Measurements from ENCODE around the gene SLC17A4.

GRCh38 chr6:25750906-25751305 is 3.6 kb upstream of the SLC17A4 start:
- TF ChIP-seq, protein P1, sequence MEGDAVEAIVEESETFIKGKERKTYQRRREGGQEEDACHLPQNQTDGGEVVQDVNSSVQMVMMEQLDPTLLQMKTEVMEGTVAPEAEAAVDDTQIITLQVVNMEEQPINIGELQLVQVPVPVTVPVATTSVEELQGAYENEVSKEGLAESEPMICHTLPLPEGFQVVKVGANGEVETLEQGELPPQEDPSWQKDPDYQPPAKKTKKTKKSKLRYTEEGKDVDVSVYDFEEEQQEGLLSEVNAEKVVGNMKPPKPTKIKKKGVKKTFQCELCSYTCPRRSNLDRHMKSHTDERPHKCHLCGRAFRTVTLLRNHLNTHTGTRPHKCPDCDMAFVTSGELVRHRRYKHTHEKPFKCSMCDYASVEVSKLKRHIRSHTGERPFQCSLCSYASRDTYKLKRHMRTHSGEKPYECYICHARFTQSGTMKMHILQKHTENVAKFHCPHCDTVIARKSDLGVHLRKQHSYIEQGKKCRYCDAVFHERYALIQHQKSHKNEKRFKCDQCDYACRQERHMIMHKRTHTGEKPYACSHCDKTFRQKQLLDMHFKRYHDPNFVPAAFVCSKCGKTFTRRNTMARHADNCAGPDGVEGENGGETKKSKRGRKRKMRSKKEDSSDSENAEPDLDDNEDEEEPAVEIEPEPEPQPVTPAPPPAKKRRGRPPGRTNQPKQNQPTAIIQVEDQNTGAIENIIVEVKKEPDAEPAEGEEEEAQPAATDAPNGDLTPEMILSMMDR (IDR thresholded peaks at IDR 0.05) = no peak
- TF ChIP-seq POLR2A (IDR thresholded peaks at IDR 0.05) = no peak
